Posterior vena cava (tissue), 2 donors: ENCODE measurements around the gene ATP9B. TPM values are rescaled to one million over a fixed set of nuclear protein-coding genes. Genes with fewer than 3 reads are reported as not detected.

ENCODE experiments used
- DNase-seq: peaks from one replicate; pipeline ENCODE4 v3.0.0-alpha.2; 2020; ENCODE audit warnings: low spot score
- intact Hi-C, 2 donors: fragments of 100-400 bp; cut with DNase I; formaldehyde crosslinking; loops; one replicate each; pipeline versions ENCODE4 v1.14.1 to v1.14.2; 2022 to 2023
- total RNA-seq, 2 donors: library from RNA; stranded (reverse); fragmentation: NEBNext Ultra II Directional; extraction: Animal tissue kit (Norgen Biotek cat#: 25700); gene quantifications; one replicate each; pipeline ENCODE4 v1.2.1, GENCODE V29; 2021
- donor health status: DM: yes; HTN: yes; CAD: no.
- donor health status: DM: yes; HTN: yes; CAD: no.

ATP9B gene
- total RNA-seq, 2 donors from 2014 or later, result 28.3 to 32.9 TPM

GRCh38 chr18:79424008-79424565, 354.9 kb downstream of the ATP9B start:
- DNase-seq, result peak; percentile 94
- intact Hi-C loops, result no loop called here

GRCh38 chr18:79424880-79425568, 355.8 kb downstream of the ATP9B start:
- no peak for DNase-seq
- intact Hi-C loops, result no loop called here

GRCh38 chr18:79425569-79425886, 356.3 kb downstream of the ATP9B start:
- intact Hi-C loops, result no loop called here
- DNase-seq, result no peak

- DNase-seq, result no peak
- intact Hi-C loops, result no loop called here
Observed at GRCh38 chr18:79426376-79427300, 357.4 kb downstream of the ATP9B start.

- intact Hi-C loops, result no loop called here
- no peak for DNase-seq
Observed at GRCh38 chr18:79427368-79428225, 358.4 kb downstream of the ATP9B start.

Other genes starting within 250 kb of the ATP9B start
- not detected for gene SALL3, start 89.6 kb upstream of the ATP9B start, total RNA-seq